Measurements from ENCODE around the gene LPCAT3.

Gene LPCAT3

DNA sequence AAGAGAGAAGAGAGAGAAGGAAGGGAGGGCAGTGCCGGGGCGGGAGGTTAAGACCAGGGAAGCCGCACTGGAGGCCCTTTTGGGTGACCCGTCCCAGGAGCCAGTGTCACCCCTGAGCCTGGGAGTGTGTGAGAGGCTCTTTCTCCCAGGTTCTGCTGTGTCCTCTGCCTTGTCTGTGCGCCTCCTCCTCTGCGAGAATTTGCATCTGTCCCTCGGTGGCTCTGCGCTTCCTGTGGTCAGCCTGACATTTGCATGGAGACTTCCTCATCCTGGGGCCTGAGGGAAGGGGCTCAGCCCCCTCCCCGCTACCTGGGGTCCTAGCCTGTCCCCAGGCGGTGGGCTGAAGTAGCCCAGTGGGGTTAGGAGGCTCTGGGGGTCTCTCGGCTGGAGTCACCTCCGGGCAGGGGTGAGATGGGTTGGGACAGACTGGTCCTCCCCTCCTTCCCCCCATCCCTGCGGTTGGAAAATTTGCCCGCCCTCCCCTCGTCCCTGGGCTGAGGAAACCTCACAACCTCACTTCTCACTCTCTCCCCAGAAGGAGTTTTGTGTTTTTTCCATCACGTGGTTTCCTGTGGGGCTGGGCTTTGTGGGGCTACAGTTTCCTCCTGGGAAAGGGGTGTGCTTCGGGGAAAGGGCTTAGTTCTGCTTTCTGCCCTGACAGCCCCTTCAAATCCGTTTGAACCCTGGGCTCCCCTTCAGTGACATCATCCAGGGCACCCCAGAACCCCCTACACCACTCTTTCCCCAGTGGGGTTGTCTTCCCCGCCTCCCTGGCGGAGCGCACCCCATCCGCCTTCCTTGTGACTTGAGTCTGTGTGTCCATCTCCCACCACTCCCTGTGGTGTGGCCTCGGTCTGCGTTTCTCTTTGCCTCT is 64.6 kb downstream of the LPCAT3 start:
- H2AFZ ChIP-seq: no peak overlapping the region
- H3K9ac ChIP-seq: no peak overlapping the region
- no peak overlapping the region for H3K4me3 ChIP-seq (ENCODE audit: low read depth, low read length)
- H3K9me3 ChIP-seq (ENCODE audit: control insufficient read depth, low read length): no peaks in the 10 kb centered on the region
- H3K4me2 ChIP-seq (ENCODE audit: low read length): no peak overlapping the region
- H3K27ac ChIP-seq: peak overlapping the region; percentile 60
- no peaks in the 10 kb centered on the region for H3K79me2 ChIP-seq
- no peaks in the 10 kb centered on the region for H3K27me3 ChIP-seq (ENCODE audit: control insufficient read depth, insufficient read depth, low read length)
- H3K4me1 ChIP-seq: peaks cover 13% of the 10 kb centered on the region
- TF ChIP-seq CTCF (IDR thresholded peaks at IDR 0.05): no peak
- H3K36me3 ChIP-seq (ENCODE audit: control insufficient read depth, insufficient read depth, low read length): no peaks in the 10 kb centered on the region

DNA sequence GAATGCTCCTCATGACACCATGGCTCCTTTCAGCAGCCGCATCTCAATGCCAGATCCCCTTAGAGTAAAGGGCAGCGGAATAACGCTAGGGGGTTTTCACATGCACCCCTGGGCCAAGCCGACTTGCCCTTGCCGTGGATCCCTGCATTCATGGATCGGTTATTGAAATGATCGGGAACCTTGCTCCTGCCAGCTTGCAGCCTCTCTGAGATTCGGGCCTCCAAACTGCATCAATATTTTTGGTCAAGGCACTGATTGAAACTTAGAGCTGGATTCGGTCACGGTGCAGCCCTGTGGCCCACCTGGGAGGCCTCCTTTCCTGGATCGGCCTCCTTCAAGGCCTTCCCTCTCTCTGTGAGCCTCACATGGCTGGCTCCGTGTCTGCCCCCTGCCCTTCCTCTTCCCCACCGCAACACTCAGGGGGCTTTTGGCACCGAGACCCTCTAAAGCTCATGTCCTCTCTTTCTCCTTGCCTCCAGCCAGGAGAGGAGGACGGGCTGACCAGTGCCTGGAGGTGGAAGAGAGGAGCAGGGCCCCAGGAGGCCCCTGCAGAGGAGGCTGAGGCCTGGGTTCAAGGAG is 65.3 kb downstream of the LPCAT3 start:
- H2AFZ ChIP-seq: no peak overlapping the region
- no peak overlapping the region for H3K9ac ChIP-seq
- H3K27me3 ChIP-seq (ENCODE audit: control insufficient read depth, insufficient read depth, low read length): no peaks in the 10 kb centered on the region
- H3K27ac ChIP-seq: peak overlapping the region; percentile 60
- no peak overlapping the region for H3K4me2 ChIP-seq (ENCODE audit: low read length)
- no peak for TF ChIP-seq CTCF (IDR thresholded peaks at IDR 0.05)
- no peaks in the 10 kb centered on the region for H3K36me3 ChIP-seq (ENCODE audit: control insufficient read depth, insufficient read depth, low read length)
- H3K4me1 ChIP-seq: peaks cover 13% of the 10 kb centered on the region
- no peaks in the 10 kb centered on the region for H3K79me2 ChIP-seq
- H3K4me3 ChIP-seq (ENCODE audit: low read depth, low read length): no peak overlapping the region
- no peaks in the 10 kb centered on the region for H3K9me3 ChIP-seq (ENCODE audit: control insufficient read depth, low read length)

GRCh38 chr12:6952121-6952862 is 66.0 kb downstream of the LPCAT3 start:
- no peak overlapping the region for H2AFZ ChIP-seq
- no peaks in the 10 kb centered on the region for H3K9me3 ChIP-seq (ENCODE audit: control insufficient read depth, low read length)
- no peak overlapping the region for H3K27ac ChIP-seq
- no peak overlapping the region for H3K4me3 ChIP-seq (ENCODE audit: low read depth, low read length)
- no peaks in the 10 kb centered on the region for H3K36me3 ChIP-seq (ENCODE audit: control insufficient read depth, insufficient read depth, low read length)
- no peaks in the 10 kb centered on the region for H3K27me3 ChIP-seq (ENCODE audit: control insufficient read depth, insufficient read depth, low read length)
- H3K4me1 ChIP-seq: peaks cover 14% of the 10 kb centered on the region
- no peak overlapping the region for H3K9ac ChIP-seq
- no peak for TF ChIP-seq CTCF (IDR thresholded peaks at IDR 0.05)
- H3K79me2 ChIP-seq: no peaks in the 10 kb centered on the region
- no peak overlapping the region for H3K4me2 ChIP-seq (ENCODE audit: low read length)

GRCh38 chr12:6951551-6952120 is 66.6 kb downstream of the LPCAT3 start:
- no peak for TF ChIP-seq CTCF (IDR thresholded peaks at IDR 0.05)
- Histone ChIP-seq H3K27ac (no peak overlapping the region), H3K4me3 (ENCODE audit: low read depth, low read length) (no peak overlapping the region)

More at GRCh38 chr12:6951551-6952120, 66.6 kb downstream of the LPCAT3 start:
- H3K9ac ChIP-seq: no peak overlapping the region
- H3K79me2 ChIP-seq: no peaks in the 10 kb centered on the region
- H3K9me3 ChIP-seq (ENCODE audit: control insufficient read depth, low read length): no peaks in the 10 kb centered on the region
- peaks cover 11% of the 10 kb centered on the region for H3K4me1 ChIP-seq
- no peak overlapping the region for H3K4me2 ChIP-seq (ENCODE audit: low read length)
- H3K27me3 ChIP-seq (ENCODE audit: control insufficient read depth, insufficient read depth, low read length): no peaks in the 10 kb centered on the region
- no peak overlapping the region for H2AFZ ChIP-seq
- no peaks in the 10 kb centered on the region for H3K36me3 ChIP-seq (ENCODE audit: control insufficient read depth, insufficient read depth, low read length)
